Loucy (cell line): ENCODE data around the gene GARRE1.

ENCODE experiments used
- H2AFZ ChIP-seq: fragments of 200-600 bp; sonication (generic); 2 replicates; pipeline ENCODE4 v1.6.0; 2016; ENCODE audit warnings: antibody characterized with exemption, mild to moderate bottlenecking, low read length, moderate library complexity
- H3F3A ChIP-seq: fragments of 200-600 bp; 2 replicates; pipeline ENCODE4 v1.6.0; 2016; ENCODE audit warnings: antibody characterized with exemption, low read depth, mild to moderate bottlenecking
- H3K27me3 ChIP-seq: fragments of 200-600 bp; sonication (generic); 2 replicates; pipeline ENCODE4 v1.6.1; 2014; ENCODE audit warnings: low read length, mild to moderate bottlenecking; ENCODE audit not compliant: insufficient read depth, poor library complexity, severe bottlenecking
- H3K36me3 ChIP-seq: fragments of 200-600 bp; sonication (generic); 2 replicates; pipeline ENCODE4 v1.6.1; 2016; ENCODE audit warnings: low read length; ENCODE audit not compliant: insufficient read depth
- H3K4me1 ChIP-seq: fragments of 200-600 bp; sonication (generic); 2 replicates; pipeline ENCODE4 v1.5.1; 2014; ENCODE audit warnings: low read length, mild to moderate bottlenecking; ENCODE audit not compliant: insufficient read depth, poor library complexity, severe bottlenecking
- H3K4me2 ChIP-seq: fragments of 200-600 bp; sonication (generic); 2 replicates; pipeline ENCODE4 v1.6.0; 2014; ENCODE audit warnings: antibody characterized with exemption, low read length, low read depth, mild to moderate bottlenecking; ENCODE audit not compliant: poor library complexity, severe bottlenecking
- H3K4me3 ChIP-seq: fragments of 200-600 bp; sonication (generic); 2 replicates; pipeline ENCODE4 v1.5.1; 2014; ENCODE audit warnings: low read length, mild to moderate bottlenecking, mixed read lengths; ENCODE audit not compliant: poor library complexity, severe bottlenecking
- H3K79me2 ChIP-seq: fragments of 200-600 bp; sonication (generic); 2 replicates; pipeline ENCODE4 v1.6.1; 2014; ENCODE audit warnings: low read length; ENCODE audit not compliant: insufficient read depth
- H3K9ac ChIP-seq: fragments of 200-600 bp; sonication (generic); 2 replicates; pipeline ENCODE4 v1.6.0; 2014; ENCODE audit warnings: mild to moderate bottlenecking, low read depth, low read length, moderate library complexity; ENCODE audit not compliant: poor library complexity, severe bottlenecking
- H3K9me2 ChIP-seq: fragments of 200-600 bp; sonication (generic); replicated peaks from 2 replicates; pipeline ENCODE4 v1.6.1; 2016; ENCODE audit warnings: low read depth, low read length, mixed read lengths
- H3K9me3 ChIP-seq: fragments of 200-600 bp; sonication (generic); 2 replicates; pipeline ENCODE4 v1.6.1; 2014; ENCODE audit warnings: mild to moderate bottlenecking, antibody characterized with exemption, low read length, low read depth; ENCODE audit not compliant: insufficient read depth
- H4K20me1 ChIP-seq: fragments of 200-600 bp; sonication (generic); 2 replicates; pipeline ENCODE4 v1.6.0; 2014; ENCODE audit warnings: antibody characterized with exemption, low read length, mild to moderate bottlenecking; ENCODE audit not compliant: insufficient read depth, poor library complexity, severe bottlenecking
- EZH2phosphoT487 ChIP-seq: fragments of 200-600 bp; IDR thresholded peaks from 2 replicates; pipeline ENCODE4 v1.6.1; 2018; ENCODE audit warnings: antibody characterized with exemption, mild to moderate bottlenecking, moderate library complexity, borderline replicate concordance
- TF ChIP-seq, protein P1 (sequence below): fragments of 200-600 bp; sonication (generic); conservative IDR thresholded peaks from 2 replicates; pipeline ENCODE4 v1.5.1; 2014; ENCODE audit warnings: mild to moderate bottlenecking, antibody characterized with exemption, low read length

The GARRE1 gene

DNA sequence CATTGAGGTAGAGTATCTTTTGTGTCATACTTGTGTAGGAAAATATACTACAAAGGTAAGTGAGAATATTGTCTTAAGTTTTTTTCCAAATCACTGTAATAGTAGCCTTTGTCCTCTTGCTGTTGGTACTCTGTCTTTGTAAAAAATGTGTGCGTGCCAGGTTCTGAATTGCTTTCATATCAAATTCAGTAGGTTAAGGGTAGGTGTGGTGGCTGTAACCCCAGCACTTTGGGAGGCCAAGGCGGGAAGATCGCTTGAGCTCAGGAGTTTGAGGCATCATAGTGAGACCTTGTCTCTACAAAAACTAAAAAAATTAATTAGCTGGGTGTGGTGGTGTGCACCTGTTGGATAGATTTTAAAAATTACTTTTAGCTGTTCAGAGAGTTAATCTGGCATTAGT, 46.6 kb downstream of the GARRE1 start:
- H3F3A ChIP-seq: no peaks in the 10 kb centered on the region
- H3K4me1 ChIP-seq: no peaks in the 10 kb centered on the region
- H3K79me2 ChIP-seq: no peaks in the 10 kb centered on the region
- no peak for TF ChIP-seq EZH2phosphoT487
- TF ChIP-seq, protein P1, sequence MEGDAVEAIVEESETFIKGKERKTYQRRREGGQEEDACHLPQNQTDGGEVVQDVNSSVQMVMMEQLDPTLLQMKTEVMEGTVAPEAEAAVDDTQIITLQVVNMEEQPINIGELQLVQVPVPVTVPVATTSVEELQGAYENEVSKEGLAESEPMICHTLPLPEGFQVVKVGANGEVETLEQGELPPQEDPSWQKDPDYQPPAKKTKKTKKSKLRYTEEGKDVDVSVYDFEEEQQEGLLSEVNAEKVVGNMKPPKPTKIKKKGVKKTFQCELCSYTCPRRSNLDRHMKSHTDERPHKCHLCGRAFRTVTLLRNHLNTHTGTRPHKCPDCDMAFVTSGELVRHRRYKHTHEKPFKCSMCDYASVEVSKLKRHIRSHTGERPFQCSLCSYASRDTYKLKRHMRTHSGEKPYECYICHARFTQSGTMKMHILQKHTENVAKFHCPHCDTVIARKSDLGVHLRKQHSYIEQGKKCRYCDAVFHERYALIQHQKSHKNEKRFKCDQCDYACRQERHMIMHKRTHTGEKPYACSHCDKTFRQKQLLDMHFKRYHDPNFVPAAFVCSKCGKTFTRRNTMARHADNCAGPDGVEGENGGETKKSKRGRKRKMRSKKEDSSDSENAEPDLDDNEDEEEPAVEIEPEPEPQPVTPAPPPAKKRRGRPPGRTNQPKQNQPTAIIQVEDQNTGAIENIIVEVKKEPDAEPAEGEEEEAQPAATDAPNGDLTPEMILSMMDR: no peak
- H3K27me3 ChIP-seq: no peaks in the 10 kb centered on the region
- no peaks in the 10 kb centered on the region for H3K36me3 ChIP-seq
- no peaks in the 10 kb centered on the region for H4K20me1 ChIP-seq
- no peak overlapping the region for H3K9ac ChIP-seq
- H3K4me2 ChIP-seq: no peak overlapping the region
- no peaks in the 10 kb centered on the region for H3K9me2 ChIP-seq
- H2AFZ ChIP-seq: no peak overlapping the region
- H3K9me3 ChIP-seq: no peaks in the 10 kb centered on the region
- no peak overlapping the region for H3K4me3 ChIP-seq
